Endothelial cell of umbilical vein (primary cell): ENCODE measurements around the gene AFF1. TPM values are rescaled to one million over a fixed set of nuclear protein-coding genes. Genes with fewer than 3 reads are reported as not detected.

Experiments used
- BruUV-seq: library from RNA; stranded (reverse); fragments of 400-500 nt; replicated peaks from 2 replicates; lab custom pipeline; 2021; lab: Mats Ljungman, UMichigan
- CTCF ChIA-PET: fragments of 300-600, 350-600 bp; sonication (Branson Sonifier 250); formaldehyde crosslinking; loops from one replicate; lab custom pipeline; 2021; ENCODE audit warnings: antibody characterized with exemption, inconsistent platforms; lab: Charles Lee
- POLR2A ChIA-PET: fragments of 300-600, 350-600 bp; sonication (Branson Sonifier 250); formaldehyde crosslinking; loops from one replicate; lab custom pipeline; 2021; ENCODE audit warnings: antibody characterized with exemption, inconsistent platforms; lab: Charles Lee
- DNase-seq: peaks from one replicate; pipeline ENCODE4 v3.0.0-alpha.2; 2011; ENCODE audit warnings: low read depth, low spot score
- FAIRE-seq: peaks from 2 replicates; lab custom pipeline; 2011; peaks lifted over from hg19 to GRCh38; lab: Jason Lieb, UNC
- H2AFZ ChIP-seq: 2 replicates; pipeline ENCODE4 v1.6.0; 2012; ENCODE audit warnings: low read depth, low read length, control low read depth, inconsistent platforms
- H3K27ac ChIP-seq: 2 replicates; pipeline ENCODE4 v1.5.1; 2011; ENCODE audit warnings: low read depth, mild to moderate bottlenecking, control low read depth, low read length, moderate library complexity; ENCODE audit not compliant: insufficient read depth
- H3K27me3 ChIP-seq, 2 experiments: 2 replicates each; pipeline versions ENCODE4 v1.6.0 to v1.6.1; 2011; ENCODE audit warnings: low read length in 2 of 2, mixed read lengths in 1 of 2; ENCODE audit not compliant: control insufficient read depth in 2 of 2, insufficient read depth in 2 of 2
- H3K36me3 ChIP-seq, 2 experiments: 2 replicates in 1 of 2; 3 replicates in 1 of 2; pipeline ENCODE4 v1.5.1; 2011; ENCODE audit warnings: low read length in 2 of 2, mild to moderate bottlenecking in 1 of 2, moderate library complexity in 1 of 2; ENCODE audit not compliant: control insufficient read depth in 2 of 2, insufficient read depth in 2 of 2; ENCODE audit errors: extremely low read depth in 1 of 2
- H3K4me1 ChIP-seq: 3 replicates; pipeline ENCODE4 v1.5.1; 2011; ENCODE audit warnings: mild to moderate bottlenecking, low read length; ENCODE audit not compliant: control insufficient read depth, insufficient read depth; ENCODE audit errors: extremely low read depth
- H3K4me2 ChIP-seq: 2 replicates; pipeline ENCODE4 v1.6.1; 2011; ENCODE audit warnings: low read length, control low read depth, mixed read lengths; ENCODE audit not compliant: insufficient read depth
- H3K4me3 ChIP-seq, 3 experiments: fragments of 200-600 bp in 1 of 3; sonication (generic), shearing (Covaris generic) in 1 of 3; replicated peaks in 1 of 3; 2 replicates each; pipeline ENCODE4 v1.5.1; 2011 to 2016; ENCODE audit warnings: control low read depth in 3 of 3, low read length in 3 of 3, mild to moderate bottlenecking in 2 of 3, inconsistent platforms in 1 of 3, low read depth in 1 of 3, moderate library complexity in 1 of 3; ENCODE audit not compliant: insufficient read depth in 1 of 3
- H3K79me2 ChIP-seq: 2 replicates; pipeline ENCODE4 v1.6.0; 2012; ENCODE audit warnings: low read length, inconsistent platforms; ENCODE audit not compliant: control insufficient read depth, insufficient read depth
- H3K9ac ChIP-seq: replicated peaks from 2 replicates; pipeline ENCODE3; 2011; ENCODE audit warnings: low read length, control low read depth; ENCODE audit not compliant: insufficient read depth; ENCODE audit errors: extremely low read depth
- H3K9me1 ChIP-seq: replicated peaks from 3 replicates; pipeline ENCODE4 v1.6.0; 2011; ENCODE audit warnings: mild to moderate bottlenecking, low read length; ENCODE audit not compliant: control insufficient read depth, insufficient read depth; ENCODE audit errors: extremely low read depth
- H3K9me3 ChIP-seq: replicated peaks from 2 replicates; pipeline ENCODE4 v1.5.1; 2012; ENCODE audit warnings: low read length, inconsistent platforms; ENCODE audit not compliant: control insufficient read depth, insufficient read depth
- H4K20me1 ChIP-seq: replicated peaks from 2 replicates; pipeline ENCODE3; 2011; ENCODE audit warnings: mild to moderate bottlenecking, low read length; ENCODE audit not compliant: control insufficient read depth, insufficient read depth; ENCODE audit errors: extremely low read depth
- CTCF ChIP-seq, 2 donors: IDR thresholded peaks; 1 replicate in 1 of 2; 2 replicates in 1 of 2; pipeline ENCODE4 v1.5.1; 2011; ENCODE audit warnings: low read length in 2 of 2, mild to moderate bottlenecking in 2 of 2, moderate library complexity in 2 of 2, control low read depth in 1 of 2, inconsistent platforms in 1 of 2, low read depth in 1 of 2; ENCODE audit not compliant: insufficient read depth in 1 of 2; ENCODE audit errors: extremely low read depth in 1 of 2
- EZH2 ChIP-seq: IDR thresholded peaks from 2 replicates; pipeline ENCODE4 v1.6.1; 2012; ENCODE audit warnings: borderline replicate concordance, low read depth, mild to moderate bottlenecking, moderate library complexity, low read length, inconsistent platforms; ENCODE audit not compliant: severe bottlenecking
- GATA2 ChIP-seq: IDR thresholded peaks from 2 replicates; pipeline ENCODE4 v1.7.0; 2011; ENCODE audit warnings: low read depth, mild to moderate bottlenecking, moderate library complexity, mixed read lengths, low read length; ENCODE audit not compliant: insufficient read length, insufficient read depth
- JUN ChIP-seq: IDR thresholded peaks from 2 replicates; pipeline ENCODE4 v1.6.1; 2011; ENCODE audit warnings: borderline replicate concordance, low read depth; ENCODE audit not compliant: insufficient read length, insufficient read depth
- MAX ChIP-seq: IDR thresholded peaks from 2 replicates; pipeline ENCODE4 v1.6.1; 2011; ENCODE audit not compliant: insufficient read depth, insufficient read length
- MYC ChIP-seq: IDR thresholded peaks from one replicate; pipeline ENCODE4 v1.6.1; 2011; ENCODE audit warnings: mild to moderate bottlenecking, low read depth, low read length
- POLR2A ChIP-seq: IDR thresholded peaks from 2 replicates; pipeline ENCODE4 v1.6.1; 2012; ENCODE audit warnings: low read depth, mild to moderate bottlenecking, control low read depth, low read length
- POLR2AphosphoS5 ChIP-seq: IDR thresholded peaks from 2 replicates; pipeline ENCODE4 v1.6.1; 2012; ENCODE audit warnings: low read depth, mild to moderate bottlenecking, control low read depth, low read length, moderate library complexity; ENCODE audit not compliant: insufficient read depth
- dilution Hi-C: fragments of 300-500 bp; cut with MboI; formaldehyde crosslinking; loops from one replicate; pipeline ENCODE4 v1.15.0; 2019; ENCODE audit warnings: low sequenced_read_pairs; ENCODE audit not compliant: extremely low pct_ligation_motif_present
- intact Hi-C: fragments of 100-400 bp; cut with micrococcal nuclease; formaldehyde crosslinking; loops from one replicate; pipeline ENCODE4 v1.10.0; 2022
- polyA plus RNA-seq, 4 experiments: library from polyadenylated mRNA; depleted of rRNA in 3 of 4; stranded (reverse) in 3 of 4; unstranded in 1 of 4; fragments of >200 nt; gene quantifications; 2 replicates each; pipeline versions ENCODE4 v1.2.1 to v1.2.3, GENCODE V29; 2011 to 2012; ENCODE audit warnings: missing spikeins in 1 of 4
- total RNA-seq: library from RNA; stranded (reverse); gene quantifications from 2 replicates; pipeline ENCODE4 v1.2.3, GENCODE V29; 2021

AFF1 gene
- total and polyA plus RNA-seq, 2 donors (not counting 3 experiments of a cell fraction or from before 2014, with no cell fraction given): 26.2 to 106 TPM

- no peak overlapping the region for H3K9ac ChIP-seq
- TF ChIP-seq CTCF (IDR thresholded peaks at IDR 0.05; ENCODE audit: extremely low read depth in 1 of 2, insufficient read depth in 1 of 2, low read depth in 1 of 2, low read length in 2 of 2): no peak
- TF ChIP-seq EZH2: no peak
- TF ChIP-seq MAX: no peak
- TF ChIP-seq POLR2AphosphoS5: no peak
- TF ChIP-seq POLR2A: no peak
- no peak for TF ChIP-seq GATA2
- TF ChIP-seq MYC: no peak
- TF ChIP-seq JUN: no peak
- no peak overlapping the region for H3K27ac ChIP-seq
- peaks cover 74% of the 10 kb centered on the region for H3K79me2 ChIP-seq
- FAIRE-seq (no peak), DNase-seq (no peak)
- no peak overlapping the region for H3K4me2 ChIP-seq
- no peaks in the 10 kb centered on the region for H4K20me1 ChIP-seq
- no peaks in the 10 kb centered on the region for H3K36me3 ChIP-seq
- intact Hi-C loops (no loop called here), dilution Hi-C loops (no loop called here)
- H3K4me1 ChIP-seq: peaks cover 58% of the 10 kb centered on the region
- ChIA-PET CTCF (no interaction called here), POLR2A (no interaction called here)
- H3K9me3 ChIP-seq: no peaks in the 10 kb centered on the region
- no peak overlapping the region for H2AFZ ChIP-seq
- H3K4me3 ChIP-seq: no peak overlapping the region
- H3K27me3 ChIP-seq: no peaks in the 10 kb centered on the region
- no peaks in the 10 kb centered on the region for H3K9me1 ChIP-seq
- BruUV-seq: no TSS peak
Observed at GRCh38 chr4:87029356-87029755, 94.5 kb downstream of the AFF1 start.
